ENCODE results near the gene ABHD8. TPM values are rescaled to one million over a fixed set of nuclear protein-coding genes. Genes with fewer than 3 reads are reported as not detected.

The ABHD8 gene
- total RNA-seq, 1 experiment from 2014 or later, result 5.2 TPM

- no peak overlapping the region for H3K4me3 ChIP-seq (replicated peaks in 1 of 2; ENCODE audit: low read depth in 1 of 2, low read length in 2 of 2)
- no peaks in the 10 kb centered on the region for H4K20me1 ChIP-seq (ENCODE audit: insufficient read depth)
- POLR2A ChIA-PET, result no interaction called here
- BruUV-seq (replicated peaks), result no TSS peak
- no peaks in the 10 kb centered on the region for H3K27me3 ChIP-seq (ENCODE audit: insufficient read depth, low read length)
- no peak overlapping the region for H3K4me2 ChIP-seq (ENCODE audit: low read length)
- CTCF ChIA-PET, result no interaction called here
- peaks cover 0 to 12% of the 10 kb centered on the region in 2 experiments; a peak in 3 of 4 replicates for H3K4me1 ChIP-seq (ENCODE audit: control insufficient read depth in 1 of 2, insufficient read depth in 2 of 2, low read length in 2 of 2)
- H3K9me2 ChIP-seq (ENCODE audit: insufficient read depth), result no peaks in the 10 kb centered on the region
- DNase-seq (ENCODE audit: low read depth, low spot score) (no peak), ATAC-seq (no peak)
- no peak overlapping the region for H2AFZ ChIP-seq (ENCODE audit: low read depth, low read length, poor library complexity, severe bottlenecking)
- no peaks in the 10 kb centered on the region for H3K79me2 ChIP-seq (ENCODE audit: insufficient read depth, low read length)
- no peak overlapping the region for H3K27ac ChIP-seq (ENCODE audit: low read depth, low read length)
- H3K9ac ChIP-seq (ENCODE audit: low read length), result no peak overlapping the region
- RAD21 ChIA-PET (ENCODE audit: low non-redundant PET in 1 of 2, low total read pairs in 2 of 2, uncharacterized antibody in 2 of 2, unreplicated experiment in 2 of 2), result no interaction called here
- no peaks in the 10 kb centered on the region for H3K9me3 ChIP-seq (ENCODE audit: control insufficient read depth in 1 of 2, insufficient read depth in 1 of 2, low read depth in 1 of 2, low read length in 2 of 2)
- TF ChIP-seq MAX (IDR thresholded peaks at IDR 0.05) (no peak), CEBPB (IDR thresholded peaks at IDR 0.05; ENCODE audit: low read depth) (no peak), POLR2AphosphoS5 (IDR thresholded peaks at IDR 0.05; ENCODE audit: low read depth, low read length) (no peak), ZFX (IDR thresholded peaks at IDR 0.05) (no peak), FOSL1 (IDR thresholded peaks at IDR 0.05; ENCODE audit: low read depth) (no peak), SIN3A (IDR thresholded peaks at IDR 0.05; ENCODE audit: low read depth) (no peak), POLR2A (IDR thresholded peaks at IDR 0.05; ENCODE audit: borderline replicate concordance, extremely low read depth, insufficient read depth, insufficient read length) (no peak), CBX3 (IDR thresholded peaks at IDR 0.05; ENCODE audit: low read depth) (no peak), SRF (IDR thresholded peaks at IDR 0.05; ENCODE audit: low read depth) (no peak), REST (IDR thresholded peaks at IDR 0.05; ENCODE audit: low read depth) (no peak), ELF1 (IDR thresholded peaks at IDR 0.05; ENCODE audit: borderline replicate concordance, low read depth) (no peak), YY1 (IDR thresholded peaks at IDR 0.05; ENCODE audit: extremely low read depth, insufficient replicate concordance, low read depth, low read length) (no peak), TCF7L2 (IDR thresholded peaks at IDR 0.05; ENCODE audit: borderline replicate concordance, extremely low read depth, insufficient read depth, insufficient read length) (no peak)
- TF ChIP-seq, protein P1, sequence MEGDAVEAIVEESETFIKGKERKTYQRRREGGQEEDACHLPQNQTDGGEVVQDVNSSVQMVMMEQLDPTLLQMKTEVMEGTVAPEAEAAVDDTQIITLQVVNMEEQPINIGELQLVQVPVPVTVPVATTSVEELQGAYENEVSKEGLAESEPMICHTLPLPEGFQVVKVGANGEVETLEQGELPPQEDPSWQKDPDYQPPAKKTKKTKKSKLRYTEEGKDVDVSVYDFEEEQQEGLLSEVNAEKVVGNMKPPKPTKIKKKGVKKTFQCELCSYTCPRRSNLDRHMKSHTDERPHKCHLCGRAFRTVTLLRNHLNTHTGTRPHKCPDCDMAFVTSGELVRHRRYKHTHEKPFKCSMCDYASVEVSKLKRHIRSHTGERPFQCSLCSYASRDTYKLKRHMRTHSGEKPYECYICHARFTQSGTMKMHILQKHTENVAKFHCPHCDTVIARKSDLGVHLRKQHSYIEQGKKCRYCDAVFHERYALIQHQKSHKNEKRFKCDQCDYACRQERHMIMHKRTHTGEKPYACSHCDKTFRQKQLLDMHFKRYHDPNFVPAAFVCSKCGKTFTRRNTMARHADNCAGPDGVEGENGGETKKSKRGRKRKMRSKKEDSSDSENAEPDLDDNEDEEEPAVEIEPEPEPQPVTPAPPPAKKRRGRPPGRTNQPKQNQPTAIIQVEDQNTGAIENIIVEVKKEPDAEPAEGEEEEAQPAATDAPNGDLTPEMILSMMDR (IDR thresholded peaks at IDR 0.05 in 2 of 3, conservative IDR thresholded peaks at IDR 0.05 in 1 of 3; ENCODE audit: borderline replicate concordance in 1 of 3, insufficient read depth in 1 of 3, low read depth in 2 of 3, low read length in 2 of 3), result no peak
- TF ChIP-seq, protein P2, sequence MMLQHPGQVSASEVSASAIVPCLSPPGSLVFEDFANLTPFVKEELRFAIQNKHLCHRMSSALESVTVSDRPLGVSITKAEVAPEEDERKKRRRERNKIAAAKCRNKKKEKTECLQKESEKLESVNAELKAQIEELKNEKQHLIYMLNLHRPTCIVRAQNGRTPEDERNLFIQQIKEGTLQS (IDR thresholded peaks at IDR 0.05), result no peak
- no peaks in the 10 kb centered on the region for H3K36me3 ChIP-seq (ENCODE audit: control insufficient read depth in 1 of 2, insufficient read depth in 2 of 2, low read length in 2 of 2)
- intact Hi-C loops (cut with micrococcal nuclease), result no loop called here
Measured at GRCh38 chr19:17256130-17256529, 47.1 kb downstream of the ABHD8 start.

Measured in HCT116 (cell line).